ENCODE data around the gene RPL41. TPM values are rescaled to one million over a fixed set of nuclear protein-coding genes. Genes with fewer than 3 reads are reported as not detected.

The RPL41 gene
- total and polyA plus RNA-seq, 9 of the 15 experiments (the other 6 are each of a cell fraction or from before 2014, with no cell fraction given): 3,403 to 11,276 (median 5,604) TPM

DNA sequence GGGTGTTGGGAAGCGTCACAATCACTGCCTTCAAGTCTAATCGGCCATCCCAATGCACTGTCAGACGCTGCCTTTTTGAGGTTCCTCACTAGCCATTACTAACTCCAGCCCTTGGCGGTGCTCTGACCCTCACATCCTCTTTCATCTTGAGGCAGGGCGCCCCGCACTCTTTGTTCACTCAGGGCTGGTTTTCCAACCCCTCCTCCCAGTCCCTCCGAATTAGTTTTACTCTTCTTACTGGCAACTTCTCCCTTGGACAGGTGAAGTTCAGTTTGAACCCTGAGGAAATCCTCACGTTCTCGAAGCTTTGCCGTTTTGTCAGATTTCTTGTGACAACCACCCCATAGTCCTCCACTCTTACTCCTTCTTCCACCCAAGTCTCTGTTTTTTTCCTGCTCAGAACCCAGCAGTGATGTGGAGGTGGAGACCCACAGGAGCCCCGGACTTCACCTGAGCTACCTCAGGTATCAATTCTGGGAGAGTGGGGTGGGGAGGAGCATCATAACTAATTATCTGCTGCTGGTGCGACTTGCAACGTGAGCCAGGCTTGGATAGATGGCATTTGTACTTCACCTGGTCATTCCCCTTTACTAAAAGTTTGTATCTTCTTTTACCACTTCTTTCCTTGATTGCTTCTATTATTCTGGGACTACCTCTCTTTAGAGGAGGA is 2.4 kb downstream of the RPL41 start (continued):
- TF ChIP-seq, protein P1, sequence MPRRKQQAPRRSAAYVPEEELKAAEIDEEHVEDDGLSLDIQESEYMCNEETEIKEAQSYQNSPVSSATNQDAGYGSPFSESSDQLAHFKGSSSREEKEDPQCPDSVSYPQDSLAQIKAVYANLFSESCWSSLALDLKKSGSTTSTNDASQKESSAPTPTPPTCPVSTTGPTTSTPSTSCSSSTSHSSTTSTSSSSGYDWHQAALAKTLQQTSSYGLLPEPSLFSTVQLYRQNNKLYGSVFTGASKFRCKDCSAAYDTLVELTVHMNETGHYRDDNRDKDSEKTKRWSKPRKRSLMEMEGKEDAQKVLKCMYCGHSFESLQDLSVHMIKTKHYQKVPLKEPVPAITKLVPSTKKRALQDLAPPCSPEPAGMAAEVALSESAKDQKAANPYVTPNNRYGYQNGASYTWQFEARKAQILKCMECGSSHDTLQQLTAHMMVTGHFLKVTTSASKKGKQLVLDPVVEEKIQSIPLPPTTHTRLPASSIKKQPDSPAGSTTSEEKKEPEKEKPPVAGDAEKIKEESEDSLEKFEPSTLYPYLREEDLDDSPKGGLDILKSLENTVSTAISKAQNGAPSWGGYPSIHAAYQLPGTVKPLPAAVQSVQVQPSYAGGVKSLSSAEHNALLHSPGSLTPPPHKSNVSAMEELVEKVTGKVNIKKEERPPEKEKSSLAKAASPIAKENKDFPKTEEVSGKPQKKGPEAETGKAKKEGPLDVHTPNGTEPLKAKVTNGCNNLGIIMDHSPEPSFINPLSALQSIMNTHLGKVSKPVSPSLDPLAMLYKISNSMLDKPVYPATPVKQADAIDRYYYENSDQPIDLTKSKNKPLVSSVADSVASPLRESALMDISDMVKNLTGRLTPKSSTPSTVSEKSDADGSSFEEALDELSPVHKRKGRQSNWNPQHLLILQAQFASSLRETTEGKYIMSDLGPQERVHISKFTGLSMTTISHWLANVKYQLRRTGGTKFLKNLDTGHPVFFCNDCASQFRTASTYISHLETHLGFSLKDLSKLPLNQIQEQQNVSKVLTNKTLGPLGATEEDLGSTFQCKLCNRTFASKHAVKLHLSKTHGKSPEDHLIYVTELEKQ (CRISPR knock-in tag; IDR thresholded peaks at IDR 0.05): no peak
- TF ChIP-seq PURB (CRISPR knock-in tag; IDR thresholded peaks at IDR 0.05; ENCODE audit: low read depth) (no peak), CLOCK (CRISPR knock-in tag; IDR thresholded peaks at IDR 0.05; ENCODE audit: borderline replicate concordance) (no peak), ZNF324 (CRISPR knock-in tag; IDR thresholded peaks at IDR 0.05) (no peak), HDAC6 (IDR thresholded peaks at IDR 0.05; ENCODE audit: low read depth, low read length) (no peak), MYBL2 (IDR thresholded peaks at IDR 0.05; ENCODE audit: low read depth) (no peak), MYBL2 (CRISPR knock-in tag; IDR thresholded peaks at IDR 0.05; ENCODE audit: borderline replicate concordance) (no peak), ZKSCAN3 (CRISPR knock-in tag; IDR thresholded peaks at IDR 0.05) (no peak), ZNF511 (CRISPR knock-in tag; IDR thresholded peaks at IDR 0.05) (no peak), ILK (tag; IDR thresholded peaks at IDR 0.05; ENCODE audit: borderline replicate concordance, low read depth) (no peak), SOX6 (IDR thresholded peaks at IDR 0.05) (no peak), ATF1 (CRISPR knock-in tag; IDR thresholded peaks at IDR 0.05) (no peak), ATF1 (tag; IDR thresholded peaks at IDR 0.05) (peak; percentile 76; the same call in 1 of the 2 replicates), HDGF (IDR thresholded peaks at IDR 0.05) (0 out of 2 replicates have a peak, but pooled peaks have one; percentile 66), ETS2 (tag; IDR thresholded peaks at IDR 0.05; ENCODE audit: borderline replicate concordance, poor library complexity, severe bottlenecking) (no peak), DACH1 (IDR thresholded peaks at IDR 0.05; ENCODE audit: partially characterized antibody) (no peak), ZNF197 (CRISPR knock-in tag; IDR thresholded peaks at IDR 0.05; ENCODE audit: low read depth) (no peak), HMG20A (CRISPR knock-in tag; conservative IDR thresholded peaks at IDR 0.05) (no peak), ZNF445 (CRISPR knock-in tag; IDR thresholded peaks at IDR 0.05; ENCODE audit: low read depth) (no peak)

Measured in K562 (cell line).